ENCODE measurements around the gene QKI. TPM values are rescaled to one million over a fixed set of nuclear protein-coding genes. Genes with fewer than 3 reads are reported as not detected.
A peak's percentile ranks its signal among the peaks of the same experiment; 100 is the strongest.

Gene QKI
- total RNA-seq, 1 donor from 2014 or later = 267 TPM

DNA sequence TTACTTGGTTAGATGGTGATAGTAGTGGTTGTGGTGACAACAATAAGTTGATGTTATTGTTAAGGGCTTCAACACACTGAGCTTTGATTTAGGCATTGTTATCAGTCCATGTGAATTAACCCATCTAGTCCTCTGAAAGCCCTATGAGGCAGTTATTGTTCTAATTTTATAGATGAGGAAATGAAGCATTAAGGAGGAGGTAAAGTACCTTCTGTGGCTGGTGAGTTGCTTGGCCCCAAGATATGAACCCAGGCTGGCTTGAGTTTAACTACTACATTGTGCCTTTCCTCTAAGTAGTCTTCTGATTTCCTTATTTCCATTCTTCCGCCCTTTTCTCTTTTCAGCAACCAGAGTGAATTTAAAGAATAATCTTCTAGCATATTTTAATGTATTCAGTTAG, 81.7 kb downstream of the QKI start:
- Mint-ChIP-seq H3K4me3 (no peak overlapping the region), H3K36me3 (ENCODE audit: low read depth) (peaks cover 20% of the 10 kb centered on the region), H3K4me1 (peaks cover 34% of the 10 kb centered on the region), H3K27ac (ENCODE audit: unreplicated experiment) (peak overlapping the region; percentile 40), H3K27me3 (ENCODE audit: low read depth) (no peaks in the 10 kb centered on the region), H3K9me3 (peaks cover 6% of the 10 kb centered on the region)
- DNase-seq (ENCODE audit: low read depth, low spot score) = no peak
- TF ChIP-seq, protein P1, sequence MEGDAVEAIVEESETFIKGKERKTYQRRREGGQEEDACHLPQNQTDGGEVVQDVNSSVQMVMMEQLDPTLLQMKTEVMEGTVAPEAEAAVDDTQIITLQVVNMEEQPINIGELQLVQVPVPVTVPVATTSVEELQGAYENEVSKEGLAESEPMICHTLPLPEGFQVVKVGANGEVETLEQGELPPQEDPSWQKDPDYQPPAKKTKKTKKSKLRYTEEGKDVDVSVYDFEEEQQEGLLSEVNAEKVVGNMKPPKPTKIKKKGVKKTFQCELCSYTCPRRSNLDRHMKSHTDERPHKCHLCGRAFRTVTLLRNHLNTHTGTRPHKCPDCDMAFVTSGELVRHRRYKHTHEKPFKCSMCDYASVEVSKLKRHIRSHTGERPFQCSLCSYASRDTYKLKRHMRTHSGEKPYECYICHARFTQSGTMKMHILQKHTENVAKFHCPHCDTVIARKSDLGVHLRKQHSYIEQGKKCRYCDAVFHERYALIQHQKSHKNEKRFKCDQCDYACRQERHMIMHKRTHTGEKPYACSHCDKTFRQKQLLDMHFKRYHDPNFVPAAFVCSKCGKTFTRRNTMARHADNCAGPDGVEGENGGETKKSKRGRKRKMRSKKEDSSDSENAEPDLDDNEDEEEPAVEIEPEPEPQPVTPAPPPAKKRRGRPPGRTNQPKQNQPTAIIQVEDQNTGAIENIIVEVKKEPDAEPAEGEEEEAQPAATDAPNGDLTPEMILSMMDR (conservative IDR thresholded peaks at IDR 0.05) = no peak

DNA sequence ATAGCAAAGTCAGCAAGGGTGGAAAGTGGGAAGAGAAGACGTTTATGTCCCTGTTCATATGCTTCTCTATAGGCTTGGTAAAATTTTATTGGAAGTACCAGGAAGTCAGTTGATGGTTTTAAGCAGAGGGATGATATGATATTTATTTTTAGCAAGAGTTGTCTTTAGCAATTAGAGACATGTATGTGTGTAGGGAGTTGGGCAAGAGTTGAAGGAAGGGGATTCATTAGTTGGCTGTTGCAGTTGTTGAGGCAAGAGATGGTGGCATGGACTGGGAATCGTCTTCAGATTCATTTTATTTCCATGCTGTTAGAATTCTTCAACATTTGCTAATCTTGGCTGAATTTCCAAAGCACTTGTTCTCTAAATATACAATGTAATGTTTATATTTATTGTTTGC, 85.6 kb downstream of the QKI start:
- H3K36me3 Mint-ChIP-seq (ENCODE audit: low read depth) = peaks cover 49% of the 10 kb centered on the region

DNA sequence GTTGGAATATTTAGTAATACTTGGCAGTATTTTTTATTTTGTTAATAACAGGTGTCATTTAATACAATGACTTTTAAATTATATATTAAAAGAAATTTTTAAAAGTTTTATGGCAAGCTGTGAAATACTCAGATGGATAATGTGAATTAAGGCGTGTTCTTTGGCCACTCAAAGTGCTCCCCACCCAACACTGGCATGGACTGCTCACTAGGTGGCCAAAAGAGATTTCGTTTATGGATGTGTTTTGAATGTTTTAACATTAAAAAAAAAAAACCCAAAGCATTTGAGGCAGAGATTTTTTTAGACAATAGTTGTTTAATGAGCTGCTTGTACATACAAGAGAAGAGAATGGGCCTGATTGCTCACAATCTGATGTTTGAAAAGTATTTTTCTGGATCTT, 86.5 kb downstream of the QKI start:
- H3K4me3 Mint-ChIP-seq = no peak overlapping the region
- peaks cover 27% of the 10 kb centered on the region for H3K4me1 Mint-ChIP-seq
- H3K36me3 Mint-ChIP-seq (ENCODE audit: low read depth) = peaks cover 58% of the 10 kb centered on the region
- DNase-seq (ENCODE audit: low read depth, low spot score) = no peak
- no peak overlapping the region for H3K27ac Mint-ChIP-seq (ENCODE audit: unreplicated experiment)
- H3K9me3 Mint-ChIP-seq = peaks cover 31% of the 10 kb centered on the region
- no peaks in the 10 kb centered on the region for H3K27me3 Mint-ChIP-seq (ENCODE audit: low read depth)
- TF ChIP-seq, protein P1 (conservative IDR thresholded peaks at IDR 0.05) = peak; percentile 40

More for the DNA sequence above, 85.6 kb downstream of the QKI start:
- DNase-seq (ENCODE audit: low read depth, low spot score) = no peak
- Mint-ChIP-seq H3K27ac (ENCODE audit: unreplicated experiment) (peak overlapping the region; percentile 19), H3K27me3 (ENCODE audit: low read depth) (no peaks in the 10 kb centered on the region), H3K4me3 (peak overlapping the region; percentile 12), H3K4me1 (peaks cover 33% of the 10 kb centered on the region), H3K9me3 (peaks cover 26% of the 10 kb centered on the region)
- TF ChIP-seq, protein P1 (conservative IDR thresholded peaks at IDR 0.05) = no peak

DNA sequence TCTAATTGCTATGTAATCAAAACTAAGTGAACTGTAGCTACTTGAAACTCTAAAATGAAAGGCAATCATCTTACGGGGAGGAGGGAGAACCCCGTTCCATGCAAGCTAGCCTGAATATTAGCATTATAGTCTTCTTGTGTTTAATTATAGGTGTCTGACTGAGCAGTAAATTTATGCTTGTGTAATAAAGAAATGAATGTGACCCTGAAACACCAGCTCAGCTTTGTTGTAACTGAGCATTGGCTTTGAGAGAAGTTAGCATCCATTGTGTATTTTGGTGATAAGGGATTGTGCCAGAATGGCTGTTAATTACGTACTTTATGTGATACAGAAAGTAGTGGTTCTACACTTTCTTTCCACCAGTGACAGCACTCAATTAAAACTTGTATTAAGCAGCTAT, 86.9 kb downstream of the QKI start:
- peaks cover 23% of the 10 kb centered on the region for H3K4me1 Mint-ChIP-seq
- no peaks in the 10 kb centered on the region for H3K27me3 Mint-ChIP-seq (ENCODE audit: low read depth)
- no peak for DNase-seq (ENCODE audit: low read depth, low spot score)
- H3K36me3 Mint-ChIP-seq (ENCODE audit: low read depth) = peaks cover 59% of the 10 kb centered on the region
- H3K4me3 Mint-ChIP-seq = no peak overlapping the region
- TF ChIP-seq, protein P1 (conservative IDR thresholded peaks at IDR 0.05) = no peak
- no peak overlapping the region for H3K27ac Mint-ChIP-seq (ENCODE audit: unreplicated experiment)
- H3K9me3 Mint-ChIP-seq = peaks cover 33% of the 10 kb centered on the region

DNA sequence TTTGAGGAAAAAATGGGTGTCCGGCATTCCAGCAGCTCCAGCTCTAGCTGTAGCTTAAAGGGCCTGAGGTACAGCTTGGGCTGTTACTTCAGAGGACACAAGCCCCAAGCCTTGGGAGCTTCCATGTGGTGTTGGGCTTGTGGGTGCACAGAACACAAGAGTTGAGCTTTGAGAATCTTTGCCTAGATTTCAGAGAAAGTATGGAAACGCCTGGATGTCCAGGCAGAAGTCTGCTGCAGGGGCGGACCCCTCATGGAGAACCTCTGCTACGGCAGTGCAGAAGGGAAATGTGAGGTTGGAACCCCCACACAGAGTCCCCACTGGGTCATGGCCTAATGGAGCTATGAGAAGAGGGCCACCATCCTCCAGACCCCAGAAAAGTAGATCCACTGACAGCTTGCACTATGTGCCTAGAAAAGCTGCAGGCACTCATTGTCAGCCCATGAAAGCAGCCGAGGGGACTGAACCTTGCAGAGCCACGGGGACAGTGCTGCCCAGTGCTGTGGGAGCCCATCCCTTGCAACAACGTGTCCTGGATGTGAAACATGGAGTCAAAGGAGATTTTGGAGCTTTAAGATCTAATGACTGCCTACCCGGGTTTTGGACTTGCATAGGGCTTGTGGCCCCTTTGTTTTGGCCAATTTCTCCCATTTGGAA, 90.6 kb downstream of the QKI start:
- Mint-ChIP-seq H3K27me3 (ENCODE audit: low read depth) (peaks cover 2% of the 10 kb centered on the region), H3K27ac (ENCODE audit: unreplicated experiment) (no peak overlapping the region), H3K4me3 (no peak overlapping the region), H3K4me1 (peaks cover 7% of the 10 kb centered on the region), H3K9me3 (peaks cover 40% of the 10 kb centered on the region), H3K36me3 (ENCODE audit: low read depth) (peaks cover 63% of the 10 kb centered on the region)
- TF ChIP-seq, protein P1 (conservative IDR thresholded peaks at IDR 0.05) = no peak
- DNase-seq (ENCODE audit: low read depth, low spot score) = no peak
